Dedifferentiated amniotic fluid mesenchymal stem cell (primary cell): ENCODE results near the gene CHMP3.
A peak's percentile ranks its signal among the peaks of the same experiment; 100 is the strongest.
"Not testable (repeated sequence)": the region's sequence is repeated elsewhere in the genome, so short reads cannot be mapped to it uniquely, and the experiment has no call there.

Source experiments
- DNase-seq: peaks from one replicate; pipeline ENCODE4 v3.0.0-alpha.2; 2016; ENCODE audit errors: extremely low spot score

CHMP3 gene

DNA sequence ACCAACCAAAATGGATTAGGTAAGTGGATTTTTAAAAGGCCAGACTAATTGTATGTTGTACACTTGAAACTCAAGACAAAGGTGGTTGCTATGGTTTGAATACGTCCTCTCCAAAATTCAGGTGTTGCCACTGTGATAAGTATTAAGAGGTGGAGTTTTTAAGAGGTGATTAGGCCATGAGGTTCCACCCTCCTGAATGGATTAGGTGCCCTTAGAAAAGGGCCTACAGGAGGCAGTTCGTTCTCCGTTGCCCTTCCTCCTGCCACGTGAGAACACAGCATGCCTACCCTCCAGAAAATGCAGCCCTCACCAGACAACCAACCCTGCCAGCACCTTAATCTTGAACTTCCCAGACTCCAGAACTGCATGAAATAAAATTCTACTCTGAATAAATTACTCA, 51.2 kb downstream of the CHMP3 start:
- DNase-seq, result no peak

DNA sequence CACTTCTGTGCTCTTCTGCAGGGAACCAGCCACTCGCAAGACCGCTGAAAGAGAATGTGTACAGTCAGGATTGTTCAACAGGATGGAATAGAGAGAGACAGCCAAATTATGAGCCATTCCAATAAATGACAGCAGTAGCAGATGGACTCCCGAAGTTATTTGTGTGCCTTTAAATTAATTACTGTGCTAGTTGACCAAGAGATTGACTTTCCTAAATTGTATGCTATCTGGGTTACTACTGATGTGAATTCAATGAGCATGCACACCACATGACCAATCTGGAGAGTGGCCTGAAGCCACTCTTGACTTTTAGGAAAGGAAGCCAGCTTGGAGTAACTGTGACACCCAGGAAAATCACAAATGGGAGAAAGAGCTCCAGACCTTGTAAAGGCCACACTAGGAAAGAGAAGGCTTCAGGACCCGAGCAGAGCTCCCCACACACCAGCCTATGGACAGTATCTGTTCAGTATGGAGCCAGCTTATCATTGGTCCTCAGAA, 52.8 kb downstream of the CHMP3 start:
- DNase-seq, result no peak

DNA sequence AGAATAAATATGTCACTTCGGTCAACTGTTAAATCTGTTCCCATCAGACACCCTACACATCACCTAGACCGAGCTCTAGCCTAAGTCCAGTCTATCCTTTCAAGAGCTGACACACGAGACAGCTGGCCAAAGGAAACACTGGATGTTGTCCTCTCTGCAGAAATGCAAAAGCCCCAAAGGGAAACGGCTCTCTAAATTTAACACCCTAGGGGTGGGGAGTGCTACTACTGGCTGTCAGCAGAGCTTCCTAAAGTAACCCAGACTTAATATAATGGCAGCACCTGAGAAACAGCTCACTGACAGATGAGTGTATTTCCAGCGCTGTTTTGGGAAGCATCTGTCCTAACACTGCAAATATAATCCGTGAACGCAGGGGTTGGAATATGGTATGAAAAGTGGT, 55.6 kb downstream of the CHMP3 start:
- no peak for DNase-seq

GRCh38 chr2:86500325-86501083, 62.7 kb downstream of the CHMP3 start:
- DNase-seq, result no peak

GRCh38 chr2:86499326-86499725, 63.9 kb downstream of the CHMP3 start:
- DNase-seq, result no peak

GRCh38 chr2:86498468-86499260, 64.6 kb downstream of the CHMP3 start:
- DNase-seq, result no peak

DNA sequence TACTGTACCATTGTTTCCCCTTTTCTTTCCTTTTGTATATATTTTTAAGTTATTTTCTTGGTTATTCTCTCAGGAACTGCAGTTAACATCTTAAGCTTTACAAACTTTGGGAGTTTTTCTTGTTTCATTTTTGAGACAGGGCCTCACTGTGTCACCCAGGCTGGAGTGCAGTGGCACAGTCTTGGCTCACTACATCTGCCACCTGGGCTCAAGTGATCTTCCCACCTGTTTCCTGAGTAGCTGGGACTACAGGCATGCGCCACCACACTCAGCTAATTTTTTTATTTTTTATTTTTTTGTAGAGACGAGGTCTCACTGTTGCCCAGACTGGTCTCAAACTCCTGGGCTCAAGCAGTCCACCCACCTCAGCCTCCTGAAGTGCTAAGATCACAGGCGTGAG, 66.9 kb downstream of the CHMP3 start:
- not testable (repeated sequence) for DNase-seq

DNA sequence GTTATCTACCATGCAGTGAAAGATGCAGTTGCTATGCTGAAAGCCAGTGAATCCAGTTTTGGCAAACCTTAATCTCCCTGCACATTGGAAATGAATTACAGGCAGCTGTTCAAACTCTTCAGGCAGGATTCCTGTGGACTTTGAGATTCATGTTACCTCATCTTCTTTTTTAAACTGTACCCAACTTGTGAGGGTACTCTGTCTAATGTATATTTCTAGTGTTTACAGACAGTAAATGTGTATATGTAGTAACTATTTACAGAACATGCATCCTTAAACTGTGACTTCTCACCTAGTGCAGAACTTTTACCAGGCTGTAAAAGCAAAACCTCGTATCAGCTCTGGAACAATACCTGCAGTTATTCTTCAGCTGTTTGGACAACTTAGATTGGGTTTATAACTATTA, 71.2 kb downstream of the CHMP3 start:
- no peak for DNase-seq

DNA sequence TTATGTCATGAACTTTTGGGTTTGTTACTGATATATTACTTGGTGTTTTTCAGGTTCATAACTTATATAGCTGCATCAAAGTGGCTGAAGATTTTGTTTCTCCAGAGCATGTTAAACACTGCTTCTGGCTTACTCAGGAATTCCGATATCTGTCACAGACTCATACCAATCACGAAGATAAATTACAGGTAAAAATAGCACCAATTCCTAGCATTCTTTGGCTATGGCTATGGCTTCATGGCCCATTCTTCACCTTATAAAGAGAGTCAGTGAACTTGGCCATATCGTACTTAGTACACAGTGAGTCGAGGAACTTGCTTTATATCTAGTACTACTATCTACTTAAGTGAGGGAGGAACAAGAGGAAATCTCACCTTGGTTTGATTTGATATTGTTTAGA, 72.2 kb downstream of the CHMP3 start:
- DNase-seq, result no peak

- no peak for DNase-seq
Observed at GRCh38 chr2:86490245-86490644, 73.0 kb downstream of the CHMP3 start.

DNA sequence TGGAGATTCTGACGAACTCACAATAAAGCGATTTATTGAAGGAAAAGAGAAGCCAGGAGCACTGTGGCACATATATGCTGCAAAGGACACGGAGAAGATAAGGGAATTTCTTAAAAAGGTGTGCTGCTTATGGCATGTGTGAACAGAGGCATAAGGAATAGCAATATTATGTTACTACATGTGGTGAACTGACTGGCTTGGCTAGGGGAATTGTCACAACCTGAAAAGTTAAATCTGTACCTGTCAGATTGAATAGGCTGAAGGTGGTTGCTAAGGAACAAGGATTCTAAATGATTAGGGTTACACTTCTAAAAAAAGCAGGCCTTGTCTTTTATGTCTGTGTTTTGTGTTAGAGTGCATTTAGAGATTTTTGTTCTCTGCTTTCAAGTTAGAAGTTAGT, 73.7 kb downstream of the CHMP3 start:
- DNase-seq, result no peak

DNA sequence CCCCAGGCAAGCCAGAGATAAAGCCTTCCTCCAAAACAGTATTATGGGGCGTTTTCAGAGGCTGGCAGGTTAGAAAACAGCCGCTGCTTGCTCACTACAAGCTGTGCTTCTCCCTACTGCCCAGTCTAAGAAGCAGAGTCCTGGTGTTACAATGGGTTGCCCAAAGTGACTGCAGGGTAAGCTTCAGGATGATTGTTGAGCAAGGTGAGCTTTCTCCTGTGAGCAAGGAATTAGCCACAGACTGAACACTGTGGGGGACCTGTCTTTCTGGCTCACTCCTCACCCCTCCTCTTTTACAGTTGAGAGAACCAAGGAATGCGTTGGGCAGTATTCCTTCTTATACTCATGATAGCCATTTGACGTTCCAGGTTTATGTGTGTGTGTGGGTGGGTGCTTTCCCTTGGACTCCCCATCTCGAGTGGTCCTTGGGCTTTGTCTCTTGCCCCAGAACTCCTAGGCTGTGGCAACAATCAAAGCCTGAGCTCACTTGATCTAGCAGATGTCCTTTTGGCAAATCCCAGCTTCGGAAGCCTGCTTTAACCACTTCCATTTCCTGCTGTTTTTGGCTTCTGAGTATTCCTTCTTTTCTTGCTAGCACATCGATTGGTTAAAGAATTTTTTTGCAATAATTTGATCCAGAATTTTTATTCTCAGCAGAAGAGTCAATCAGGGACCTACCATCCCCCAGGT, 74.5 kb downstream of the CHMP3 start:
- DNase-seq, result no peak

- no peak for DNase-seq
Observed at GRCh38 chr2:86487062-86487461, 76.2 kb downstream of the CHMP3 start.

DNA sequence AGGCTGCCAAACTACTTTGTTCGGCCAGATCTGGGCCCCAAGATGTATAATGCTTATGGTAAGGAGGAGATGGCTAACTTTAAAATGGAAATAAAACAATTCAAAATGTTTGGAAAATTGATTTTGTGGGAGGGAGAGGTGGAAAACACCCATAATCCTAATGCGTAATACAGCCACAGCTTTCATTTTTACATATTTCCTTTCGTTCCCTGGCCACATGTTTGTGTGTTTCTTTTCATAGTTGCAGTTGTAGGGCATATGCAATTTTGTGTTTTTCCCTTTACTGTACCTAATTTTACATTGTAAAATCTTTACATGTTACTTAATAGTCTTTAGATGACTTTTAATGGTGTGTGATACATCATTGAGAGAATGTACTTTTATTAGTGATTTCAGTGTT, 77.4 kb downstream of the CHMP3 start:
- DNase-seq, result no peak

GRCh38 chr2:86485103-86485502, 78.1 kb downstream of the CHMP3 start:
- DNase-seq, result no peak

DNA sequence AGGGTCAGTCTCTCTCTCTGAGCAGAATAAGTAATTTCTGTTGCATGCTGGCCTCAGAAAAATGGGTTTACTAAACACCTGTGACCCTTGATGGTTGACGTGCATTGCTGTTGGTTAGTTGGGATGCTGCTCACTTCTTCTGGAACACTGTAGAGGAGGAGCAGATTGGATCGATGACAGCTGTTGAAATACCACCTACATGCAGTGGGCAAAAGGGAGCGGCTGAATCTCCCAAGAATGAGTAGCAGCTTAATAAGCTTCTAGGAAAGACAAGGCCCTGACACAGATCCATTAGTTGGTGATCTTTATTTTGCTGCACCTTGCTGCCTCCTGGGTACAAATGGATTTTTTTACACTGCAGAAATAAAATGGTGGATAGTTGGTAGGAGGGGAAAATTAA, 78.9 kb downstream of the CHMP3 start:
- DNase-seq, result no peak

DNA sequence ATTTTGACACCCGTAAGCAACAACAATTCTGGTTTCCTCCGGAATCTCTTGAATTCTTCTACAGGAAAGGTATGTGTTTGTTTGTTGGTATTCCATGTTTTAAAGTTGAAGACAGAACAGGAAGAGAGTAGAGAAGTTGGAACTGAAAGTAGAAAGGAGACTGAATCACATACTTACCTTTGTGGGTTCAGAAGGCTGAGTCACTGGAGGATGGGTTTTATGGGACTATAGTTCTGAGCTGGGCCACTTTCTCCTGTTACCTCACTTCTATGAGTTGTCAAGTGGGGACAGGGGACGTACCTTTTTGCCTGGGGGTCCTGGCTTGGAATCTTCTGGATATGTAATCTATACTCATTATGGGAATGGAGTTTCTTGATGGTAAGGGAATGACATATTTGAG, 81.2 kb downstream of the CHMP3 start:
- DNase-seq, result no peak

- DNase-seq, result no peak
Observed at GRCh38 chr2:86480105-86480504, 83.1 kb downstream of the CHMP3 start.

- DNase-seq, result no peak
Observed at GRCh38 chr2:86477349-86477748, 85.9 kb downstream of the CHMP3 start.

DNA sequence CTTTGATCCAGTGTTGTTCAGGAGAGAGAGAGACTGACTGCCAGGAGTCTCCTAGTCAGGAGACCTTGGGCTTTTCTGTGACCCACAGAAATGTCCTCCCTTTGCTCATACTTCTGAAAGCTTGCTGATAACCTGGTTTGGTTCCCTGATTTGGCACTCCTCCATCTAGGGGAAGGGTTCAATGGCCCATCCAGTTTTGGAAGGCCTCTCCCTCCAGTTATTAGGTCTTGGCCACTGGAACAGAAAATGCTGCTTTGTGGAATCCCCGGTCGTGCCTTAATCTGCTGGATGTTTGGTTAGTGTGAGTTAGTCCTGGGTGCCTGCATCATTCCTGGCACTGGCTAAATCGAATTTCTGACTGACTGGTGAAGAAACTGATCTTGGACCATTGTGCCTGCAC, 86.3 kb downstream of the CHMP3 start:
- DNase-seq, result no peak

- peak; percentile 52 for DNase-seq
Observed at GRCh38 chr2:86476092-86476491, 87.2 kb downstream of the CHMP3 start.

DNA sequence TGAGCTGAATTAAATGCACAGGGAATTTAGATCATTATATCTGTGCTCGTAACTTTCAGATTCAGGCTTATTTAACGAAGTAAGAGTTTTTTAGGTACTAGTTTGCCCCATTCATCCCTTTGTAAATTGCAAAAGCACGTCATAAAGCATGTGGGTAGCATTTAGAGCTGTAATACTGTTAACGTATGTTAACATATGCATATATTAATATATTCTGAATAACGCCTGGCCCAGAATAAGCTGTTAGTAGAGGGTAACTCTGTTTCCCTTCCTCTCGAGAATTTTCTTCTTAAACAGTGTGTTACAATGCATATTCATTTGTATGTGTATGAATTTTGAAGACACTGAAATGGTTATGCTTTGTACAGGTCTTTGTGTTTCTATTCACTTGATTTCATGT, 91.6 kb downstream of the CHMP3 start:
- no peak for DNase-seq

DNA sequence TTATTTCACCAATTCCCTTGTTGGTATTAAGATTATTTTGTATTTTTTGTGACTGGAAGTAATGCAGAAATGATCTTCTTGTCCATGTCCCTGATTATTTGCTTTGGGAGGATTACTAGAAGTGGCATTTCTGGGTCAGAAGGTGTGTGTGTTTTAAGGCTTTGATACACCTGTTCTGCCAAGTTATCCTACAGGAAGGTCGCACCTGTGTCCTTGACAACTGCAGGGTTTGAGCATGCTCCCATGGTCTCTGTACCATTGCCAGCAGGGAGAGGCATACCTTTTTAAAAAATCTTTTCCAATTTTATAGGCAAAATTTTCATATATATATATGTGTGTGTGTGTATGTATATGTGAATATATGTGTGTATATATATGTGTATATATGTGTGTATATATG, 92.4 kb downstream of the CHMP3 start:
- DNase-seq, result no peak
